GM13977 (cell line): ENCODE measurements around the gene PRND.
"Not testable (repeated sequence)": the region's sequence is repeated elsewhere in the genome, so short reads cannot be mapped to it uniquely, and the experiment has no call there.

ENCODE experiments used
- DNase-seq: peaks from one replicate; pipeline ENCODE4 v3.0.0; 2012; ENCODE audit warnings: low spot score
- CTCF ChIP-seq: IDR thresholded peaks from 2 replicates; pipeline ENCODE4 v1.5.1; 2012; ENCODE audit warnings: mild to moderate bottlenecking, control low read depth; ENCODE audit not compliant: insufficient read depth; ENCODE audit errors: extremely low read depth, missing control alignments
- in situ Hi-C: fragments of 300-500 bp; cut with MboI; formaldehyde crosslinking; loops from one replicate; pipeline ENCODE4 v1.12.0; 2022; ENCODE audit warnings: low sequenced_read_pairs, low pct_unique_long_range_greater_than_20kb, mixed read lengths, inconsistent platforms; ENCODE audit not compliant: unreplicated experiment

The PRND gene

GRCh38 chr20:4748847-4749246 lies 27.1 kb downstream of the PRND start:
- no peak for TF ChIP-seq CTCF
- in situ Hi-C loops = no loop called here
- no peak for DNase-seq

GRCh38 chr20:4749326-4749725 lies 27.6 kb downstream of the PRND start:
- in situ Hi-C loops = no loop called here
- no peak for TF ChIP-seq CTCF
- DNase-seq = no peak

GRCh38 chr20:4750381-4750780 lies 28.7 kb downstream of the PRND start:
- no peak for TF ChIP-seq CTCF
- no peak for DNase-seq
- in situ Hi-C loops = loop anchor here (10.0 kb wide), 1 partner anchor 344 kb away; no protein-coding TSS in a partner anchor

- TF ChIP-seq CTCF = peak; percentile 61
- in situ Hi-C loops = loop anchor here (10.0 kb wide), 1 partner anchor 336 kb away; no protein-coding TSS in a partner anchor
- not testable (repeated sequence) for DNase-seq
Measured at GRCh38 chr20:4759100-4759884, 37.6 kb downstream of the PRND start.

DNA sequence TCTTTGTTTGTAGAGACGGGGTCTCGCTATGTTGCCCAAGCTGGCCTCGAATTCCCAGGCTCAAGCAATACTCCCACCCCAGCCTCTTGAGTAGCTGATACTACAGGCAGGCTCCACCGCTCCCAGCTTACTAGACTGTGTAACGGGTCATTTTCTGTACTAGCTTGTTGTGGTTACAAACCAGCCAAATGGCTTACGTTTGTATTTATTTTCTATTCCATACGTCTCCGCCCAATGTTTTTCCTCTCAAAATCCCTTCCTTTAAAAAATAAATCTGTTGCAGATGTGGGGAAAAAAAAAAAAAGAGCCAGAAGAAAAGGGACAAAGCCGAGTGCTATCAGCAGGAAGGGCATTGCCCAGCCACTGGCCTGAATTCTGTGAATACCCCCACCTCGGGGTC lies 41.6 kb downstream of the PRND start:
- no peak for DNase-seq
- in situ Hi-C loops = no loop called here
- TF ChIP-seq CTCF = no peak

DNA sequence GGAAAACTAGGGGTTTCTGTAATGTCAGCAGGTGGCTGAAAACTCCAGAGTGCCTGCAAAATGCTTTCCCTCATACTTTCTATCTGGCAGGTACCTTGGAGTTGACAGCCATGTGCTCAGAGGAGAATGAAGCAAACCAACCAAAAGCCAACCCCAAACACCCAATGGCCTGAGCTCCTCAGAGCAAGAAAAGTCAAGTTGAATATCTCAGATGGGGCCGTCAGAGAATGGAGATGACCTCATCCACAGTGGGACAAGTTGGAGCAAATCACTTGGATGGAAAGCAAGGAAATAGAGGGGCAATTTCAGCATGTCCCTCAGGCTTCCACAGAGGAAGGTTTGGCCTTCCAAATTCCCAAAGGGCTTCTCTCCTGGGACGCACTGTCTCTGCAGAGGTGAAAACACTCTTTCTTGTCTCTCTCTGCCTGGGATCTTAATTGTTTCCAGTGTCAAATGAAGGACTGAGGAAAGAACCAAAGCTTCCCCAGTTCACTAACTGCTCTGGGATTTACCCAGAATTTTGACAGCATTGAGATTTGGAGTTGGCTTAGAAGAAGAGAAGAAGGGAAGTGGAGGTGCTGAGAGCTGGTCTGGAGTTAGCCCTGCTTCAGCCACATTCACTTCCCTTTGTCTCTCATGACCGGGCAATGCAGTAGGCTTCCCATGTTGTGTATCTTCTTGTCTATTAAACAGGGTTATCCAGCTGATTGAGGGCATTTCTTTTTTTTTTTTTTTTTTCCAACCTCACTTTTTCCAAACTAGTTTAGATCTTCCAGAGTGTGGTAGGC lies 42.2 kb downstream of the PRND start:
- in situ Hi-C loops = no loop called here
- no peak for DNase-seq
- no peak for TF ChIP-seq CTCF
